Measurements from ENCODE around the gene C12orf60. TPM values are rescaled to one million over a fixed set of nuclear protein-coding genes. Genes with fewer than 3 reads are reported as not detected.

The C12orf60 gene
- total RNA-seq, 1 donor from 2014 or later: 1.3 TPM

- DNase-seq (no peak), ATAC-seq (no peak)
- intact Hi-C loops (cut with micrococcal nuclease): no loop called here
These were observed 27.9 kb upstream of the C12orf60 start for GRCh38 chr12:14775636-14775980.

- ATAC-seq (no peak), DNase-seq (no peak)
- intact Hi-C loops (cut with micrococcal nuclease): no loop called here
These were observed 27.1 kb upstream of the C12orf60 start for GRCh38 chr12:14776236-14776961.

- ATAC-seq: no peak
- no peak for DNase-seq
- intact Hi-C loops (cut with micrococcal nuclease): no loop called here
These were observed 26.2 kb upstream of the C12orf60 start for GRCh38 chr12:14777271-14777670.

- intact Hi-C loops (cut with micrococcal nuclease): no loop called here
- ATAC-seq (no peak), DNase-seq (no peak)
These were observed 23.6 kb upstream of the C12orf60 start for GRCh38 chr12:14779834-14780233.

- no peak for ATAC-seq
- no peak for DNase-seq
- intact Hi-C loops (cut with micrococcal nuclease): no loop called here
These were observed 22.6 kb upstream of the C12orf60 start for GRCh38 chr12:14780859-14781258.

- ATAC-seq: no peak
- DNase-seq: no peak
- intact Hi-C loops (cut with micrococcal nuclease): no loop called here
These were observed 21.9 kb upstream of the C12orf60 start for GRCh38 chr12:14781563-14781962.

- intact Hi-C loops (cut with micrococcal nuclease): no loop called here
- ATAC-seq: no peak
- no peak for DNase-seq
These were observed 20.7 kb upstream of the C12orf60 start for GRCh38 chr12:14782756-14783155.

GRCh38 chr12:14784471-14784870 is 19.0 kb upstream of the C12orf60 start:
- DNase-seq: no peak
- intact Hi-C loops (cut with micrococcal nuclease): no loop called here
- no peak for ATAC-seq

GRCh38 chr12:14785568-14785967 is 17.9 kb upstream of the C12orf60 start:
- intact Hi-C loops (cut with micrococcal nuclease): no loop called here
- DNase-seq (no peak), ATAC-seq (no peak)

- DNase-seq: no peak
- peak; percentile 54 for ATAC-seq
- intact Hi-C loops (cut with micrococcal nuclease): no loop called here
These were observed 8.4 kb upstream of the C12orf60 start for GRCh38 chr12:14795028-14795448.

- DNase-seq (no peak), ATAC-seq (no peak)
- intact Hi-C loops (cut with micrococcal nuclease): no loop called here
These were observed 1.2 kb upstream of the C12orf60 start for GRCh38 chr12:14802247-14802646.

- intact Hi-C loops (cut with micrococcal nuclease): no loop called here
- DNase-seq (no peak), ATAC-seq (no peak)
These were observed 804 bp upstream of the C12orf60 start for GRCh38 chr12:14802721-14803010.

GRCh38 chr12:14803830-14804160 is 325 bp downstream of the C12orf60 start:
- ATAC-seq (peak; percentile 42), DNase-seq (no peak)
- intact Hi-C loops (cut with micrococcal nuclease): no loop called here

- ATAC-seq (no peak), DNase-seq (no peak)
- intact Hi-C loops (cut with micrococcal nuclease): no loop called here
These were observed 6.9 kb downstream of the C12orf60 start for GRCh38 chr12:14810167-14810952.

GRCh38 chr12:14810953-14811483 is 7.5 kb downstream of the C12orf60 start:
- intact Hi-C loops (cut with micrococcal nuclease): no loop called here
- peak; percentile 43 for ATAC-seq

GRCh38 chr12:14811486-14811885 is 8.0 kb downstream of the C12orf60 start:
- ATAC-seq (no peak), DNase-seq (no peak)
- intact Hi-C loops (cut with micrococcal nuclease): no loop called here

More at GRCh38 chr12:14810953-14811483, 7.5 kb downstream of the C12orf60 start:
- no peak for DNase-seq

GRCh38 chr12:14814014-14814413 is 10.5 kb downstream of the C12orf60 start, which contains the start of gene SMCO3:
SMCO3 (minus strand) TSS chr12:14814182; CDS start chr12:14806680, 7,502 bp downstream.
- ATAC-seq (no peak), DNase-seq (no peak)
- intact Hi-C loops (cut with micrococcal nuclease): no loop called here

- ATAC-seq (no peak), DNase-seq (no peak)
- intact Hi-C loops (cut with micrococcal nuclease): no loop called here
These were observed 20.7 kb downstream of the C12orf60 start for GRCh38 chr12:14824012-14824634.

GRCh38 chr12:14825256-14825655 is 21.8 kb downstream of the C12orf60 start:
- no peak for ATAC-seq
- no peak for DNase-seq
- intact Hi-C loops (cut with micrococcal nuclease): no loop called here

- intact Hi-C loops (cut with micrococcal nuclease): no loop called here
- DNase-seq (no peak), ATAC-seq (no peak)
These were observed 23.0 kb downstream of the C12orf60 start for GRCh38 chr12:14826491-14826890.

Data from left ventricle myocardium superior (tissue), 1 donor.